ENCODE measurements around the gene THAP6.

DNA sequence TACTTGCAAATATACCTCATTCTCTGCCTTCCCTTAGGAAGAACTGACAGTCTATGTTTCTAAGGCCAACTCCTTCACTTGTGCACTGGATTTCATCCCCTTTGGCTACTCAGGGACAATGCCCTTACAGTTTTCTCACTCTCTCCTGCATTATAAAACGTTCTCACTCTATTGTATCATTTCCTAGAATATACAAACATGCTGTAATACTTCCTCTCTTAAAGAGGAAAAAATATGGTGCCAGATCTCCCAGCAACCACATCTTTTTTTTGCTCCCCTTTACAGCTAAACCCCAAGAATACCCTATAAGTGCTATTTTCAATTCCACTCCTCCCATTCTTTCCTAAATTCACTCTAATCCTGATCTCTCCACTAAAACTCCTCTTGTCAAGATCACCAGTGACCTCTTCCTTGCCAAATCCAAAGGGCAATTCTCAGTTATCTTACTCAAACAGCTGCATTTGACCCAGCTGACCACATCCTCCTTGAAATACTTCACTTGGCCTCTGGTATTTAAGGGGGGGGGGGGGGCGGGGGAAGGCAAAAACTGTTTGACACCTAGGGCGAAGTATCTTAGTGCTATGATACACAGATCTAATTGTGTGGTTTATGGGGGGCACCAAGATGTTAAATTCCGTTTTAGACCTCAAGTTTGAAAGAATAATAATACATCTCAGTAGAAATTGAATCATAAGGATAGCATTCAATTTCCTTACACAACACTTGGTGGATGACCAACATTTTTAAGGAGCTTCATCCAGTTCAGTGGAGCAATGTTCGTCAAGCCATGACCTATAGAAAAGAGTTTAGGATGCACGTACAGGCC is 1.7 kb upstream of the THAP6 start:
- no peak for TF ChIP-seq RAD21 (IDR thresholded peaks at IDR 0.05; ENCODE audit: low read depth)
- TF ChIP-seq POLR2A (IDR thresholded peaks at IDR 0.05; ENCODE audit: borderline replicate concordance, extremely low read depth, insufficient read depth, insufficient read length): no peak
- no peak for TF ChIP-seq SP1 (IDR thresholded peaks at IDR 0.05; ENCODE audit: low read depth)
- TF ChIP-seq, protein P1, sequence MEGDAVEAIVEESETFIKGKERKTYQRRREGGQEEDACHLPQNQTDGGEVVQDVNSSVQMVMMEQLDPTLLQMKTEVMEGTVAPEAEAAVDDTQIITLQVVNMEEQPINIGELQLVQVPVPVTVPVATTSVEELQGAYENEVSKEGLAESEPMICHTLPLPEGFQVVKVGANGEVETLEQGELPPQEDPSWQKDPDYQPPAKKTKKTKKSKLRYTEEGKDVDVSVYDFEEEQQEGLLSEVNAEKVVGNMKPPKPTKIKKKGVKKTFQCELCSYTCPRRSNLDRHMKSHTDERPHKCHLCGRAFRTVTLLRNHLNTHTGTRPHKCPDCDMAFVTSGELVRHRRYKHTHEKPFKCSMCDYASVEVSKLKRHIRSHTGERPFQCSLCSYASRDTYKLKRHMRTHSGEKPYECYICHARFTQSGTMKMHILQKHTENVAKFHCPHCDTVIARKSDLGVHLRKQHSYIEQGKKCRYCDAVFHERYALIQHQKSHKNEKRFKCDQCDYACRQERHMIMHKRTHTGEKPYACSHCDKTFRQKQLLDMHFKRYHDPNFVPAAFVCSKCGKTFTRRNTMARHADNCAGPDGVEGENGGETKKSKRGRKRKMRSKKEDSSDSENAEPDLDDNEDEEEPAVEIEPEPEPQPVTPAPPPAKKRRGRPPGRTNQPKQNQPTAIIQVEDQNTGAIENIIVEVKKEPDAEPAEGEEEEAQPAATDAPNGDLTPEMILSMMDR (IDR thresholded peaks at IDR 0.05 in 2 of 3, conservative IDR thresholded peaks at IDR 0.05 in 1 of 3; ENCODE audit: borderline replicate concordance in 1 of 3, insufficient read depth in 1 of 3, low read depth in 2 of 3, low read length in 2 of 3): no peak
- TF ChIP-seq EZH2 (IDR thresholded peaks at IDR 0.05): no peak
- TF ChIP-seq POLR2AphosphoS5 (IDR thresholded peaks at IDR 0.05; ENCODE audit: low read depth, low read length): no peak
- TF ChIP-seq, protein P2, sequence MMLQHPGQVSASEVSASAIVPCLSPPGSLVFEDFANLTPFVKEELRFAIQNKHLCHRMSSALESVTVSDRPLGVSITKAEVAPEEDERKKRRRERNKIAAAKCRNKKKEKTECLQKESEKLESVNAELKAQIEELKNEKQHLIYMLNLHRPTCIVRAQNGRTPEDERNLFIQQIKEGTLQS (IDR thresholded peaks at IDR 0.05): no peak
- no peak for TF ChIP-seq EZH2phosphoT487 (IDR thresholded peaks at IDR 0.05; ENCODE audit: borderline replicate concordance)
- TF ChIP-seq, protein P3, sequence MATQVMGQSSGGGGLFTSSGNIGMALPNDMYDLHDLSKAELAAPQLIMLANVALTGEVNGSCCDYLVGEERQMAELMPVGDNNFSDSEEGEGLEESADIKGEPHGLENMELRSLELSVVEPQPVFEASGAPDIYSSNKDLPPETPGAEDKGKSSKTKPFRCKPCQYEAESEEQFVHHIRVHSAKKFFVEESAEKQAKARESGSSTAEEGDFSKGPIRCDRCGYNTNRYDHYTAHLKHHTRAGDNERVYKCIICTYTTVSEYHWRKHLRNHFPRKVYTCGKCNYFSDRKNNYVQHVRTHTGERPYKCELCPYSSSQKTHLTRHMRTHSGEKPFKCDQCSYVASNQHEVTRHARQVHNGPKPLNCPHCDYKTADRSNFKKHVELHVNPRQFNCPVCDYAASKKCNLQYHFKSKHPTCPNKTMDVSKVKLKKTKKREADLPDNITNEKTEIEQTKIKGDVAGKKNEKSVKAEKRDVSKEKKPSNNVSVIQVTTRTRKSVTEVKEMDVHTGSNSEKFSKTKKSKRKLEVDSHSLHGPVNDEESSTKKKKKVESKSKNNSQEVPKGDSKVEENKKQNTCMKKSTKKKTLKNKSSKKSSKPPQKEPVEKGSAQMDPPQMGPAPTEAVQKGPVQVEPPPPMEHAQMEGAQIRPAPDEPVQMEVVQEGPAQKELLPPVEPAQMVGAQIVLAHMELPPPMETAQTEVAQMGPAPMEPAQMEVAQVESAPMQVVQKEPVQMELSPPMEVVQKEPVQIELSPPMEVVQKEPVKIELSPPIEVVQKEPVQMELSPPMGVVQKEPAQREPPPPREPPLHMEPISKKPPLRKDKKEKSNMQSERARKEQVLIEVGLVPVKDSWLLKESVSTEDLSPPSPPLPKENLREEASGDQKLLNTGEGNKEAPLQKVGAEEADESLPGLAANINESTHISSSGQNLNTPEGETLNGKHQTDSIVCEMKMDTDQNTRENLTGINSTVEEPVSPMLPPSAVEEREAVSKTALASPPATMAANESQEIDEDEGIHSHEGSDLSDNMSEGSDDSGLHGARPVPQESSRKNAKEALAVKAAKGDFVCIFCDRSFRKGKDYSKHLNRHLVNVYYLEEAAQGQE (IDR thresholded peaks at IDR 0.05; ENCODE audit: low read depth): no peak
- no peak for TF ChIP-seq SRF (IDR thresholded peaks at IDR 0.05; ENCODE audit: low read depth)
- TF ChIP-seq, protein P4, sequence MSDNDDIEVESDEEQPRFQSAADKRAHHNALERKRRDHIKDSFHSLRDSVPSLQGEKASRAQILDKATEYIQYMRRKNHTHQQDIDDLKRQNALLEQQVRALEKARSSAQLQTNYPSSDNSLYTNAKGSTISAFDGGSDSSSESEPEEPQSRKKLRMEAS (IDR thresholded peaks at IDR 0.05): no peak
- no peak for TF ChIP-seq ZNF274 (IDR thresholded peaks at IDR 0.05; ENCODE audit: low read depth, low read length)

Data from HCT116 (cell line).